DND-41 (cell line): ENCODE data around the gene B3GNT8.
A peak's percentile ranks its signal among the peaks of the same experiment; 100 is the strongest.
"Not testable (repeated sequence)": the region's sequence is repeated elsewhere in the genome, so short reads cannot be mapped to it uniquely, and the experiment has no call there.

Source experiments
- ATAC-seq: fragments of 200-7000 bp; cut with Tn5 transposase; 3 replicates; pipeline ENCODE4 v1.9.1; 2021; ENCODE audit warnings: low read depth; ENCODE audit not compliant: insufficient read depth
- DNase-seq: peaks from one replicate; pipeline ENCODE4 v3.0.0-alpha.2; 2020
- H2AFZ ChIP-seq: 2 replicates; pipeline ENCODE4 v1.6.0; 2012; ENCODE audit warnings: low read depth, low read length
- H3K27ac ChIP-seq: 2 replicates; pipeline ENCODE4 v1.5.1; 2012; ENCODE audit warnings: low read length, inconsistent platforms
- H3K27me3 ChIP-seq: fragments of 200-600 bp; sonication (generic); 2 replicates; pipeline ENCODE4 v1.6.0; 2012; ENCODE audit warnings: low read length, mild to moderate bottlenecking, inconsistent platforms; ENCODE audit not compliant: insufficient read depth, poor library complexity
- H3K36me3 ChIP-seq: 2 replicates; pipeline ENCODE4 v1.5.1; 2012; ENCODE audit warnings: low read length, inconsistent platforms; ENCODE audit not compliant: insufficient read depth
- H3K4me1 ChIP-seq: 2 replicates; pipeline ENCODE4 v1.5.1; 2012; ENCODE audit warnings: mild to moderate bottlenecking, low read length; ENCODE audit not compliant: insufficient read depth
- H3K4me2 ChIP-seq: 2 replicates; pipeline ENCODE4 v1.6.0; 2012; ENCODE audit warnings: mild to moderate bottlenecking, moderate library complexity, low read length, inconsistent platforms; ENCODE audit not compliant: insufficient read depth
- H3K4me3 ChIP-seq, 2 experiments: fragments of 200-600 bp in 1 of 2; shearing (Covaris generic) in 1 of 2; 2 replicates each; pipeline ENCODE4 v1.5.1; 2012 to 2016; ENCODE audit warnings: inconsistent platforms in 2 of 2, low read length in 2 of 2, mild to moderate bottlenecking in 2 of 2, low read depth in 1 of 2, moderate library complexity in 1 of 2
- H3K79me2 ChIP-seq: 2 replicates; pipeline ENCODE4 v1.6.0; 2012; ENCODE audit warnings: low read length, inconsistent platforms; ENCODE audit not compliant: insufficient read depth
- H3K9ac ChIP-seq: 2 replicates; pipeline ENCODE4 v1.6.0; 2012; ENCODE audit warnings: low read depth, mild to moderate bottlenecking, inconsistent platforms, low read length, moderate library complexity
- H3K9me3 ChIP-seq: 2 replicates; pipeline ENCODE4 v1.5.1; 2012; ENCODE audit warnings: low read length, moderate library complexity, mild to moderate bottlenecking, inconsistent platforms; ENCODE audit not compliant: insufficient read depth, severe bottlenecking
- H4K20me1 ChIP-seq: 2 replicates; pipeline ENCODE4 v1.6.0; 2012; ENCODE audit warnings: low read length; ENCODE audit not compliant: insufficient read depth
- EZH2 ChIP-seq: IDR thresholded peaks from 3 replicates; pipeline ENCODE4 v1.6.1; 2012; ENCODE audit warnings: borderline replicate concordance, low read depth, mild to moderate bottlenecking, moderate library complexity, low read length, inconsistent platforms; ENCODE audit not compliant: severe bottlenecking
- TF ChIP-seq, protein P1 (sequence below): IDR thresholded peaks from 2 replicates; pipeline ENCODE4 v1.5.1; 2012; ENCODE audit warnings: borderline replicate concordance, low read length, moderate library complexity, mild to moderate bottlenecking; ENCODE audit not compliant: poor library complexity, severe bottlenecking; ENCODE audit errors: extremely low read depth

The B3GNT8 gene, protein sequence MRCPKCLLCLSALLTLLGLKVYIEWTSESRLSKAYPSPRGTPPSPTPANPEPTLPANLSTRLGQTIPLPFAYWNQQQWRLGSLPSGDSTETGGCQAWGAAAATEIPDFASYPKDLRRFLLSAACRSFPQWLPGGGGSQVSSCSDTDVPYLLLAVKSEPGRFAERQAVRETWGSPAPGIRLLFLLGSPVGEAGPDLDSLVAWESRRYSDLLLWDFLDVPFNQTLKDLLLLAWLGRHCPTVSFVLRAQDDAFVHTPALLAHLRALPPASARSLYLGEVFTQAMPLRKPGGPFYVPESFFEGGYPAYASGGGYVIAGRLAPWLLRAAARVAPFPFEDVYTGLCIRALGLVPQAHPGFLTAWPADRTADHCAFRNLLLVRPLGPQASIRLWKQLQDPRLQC

DNA sequence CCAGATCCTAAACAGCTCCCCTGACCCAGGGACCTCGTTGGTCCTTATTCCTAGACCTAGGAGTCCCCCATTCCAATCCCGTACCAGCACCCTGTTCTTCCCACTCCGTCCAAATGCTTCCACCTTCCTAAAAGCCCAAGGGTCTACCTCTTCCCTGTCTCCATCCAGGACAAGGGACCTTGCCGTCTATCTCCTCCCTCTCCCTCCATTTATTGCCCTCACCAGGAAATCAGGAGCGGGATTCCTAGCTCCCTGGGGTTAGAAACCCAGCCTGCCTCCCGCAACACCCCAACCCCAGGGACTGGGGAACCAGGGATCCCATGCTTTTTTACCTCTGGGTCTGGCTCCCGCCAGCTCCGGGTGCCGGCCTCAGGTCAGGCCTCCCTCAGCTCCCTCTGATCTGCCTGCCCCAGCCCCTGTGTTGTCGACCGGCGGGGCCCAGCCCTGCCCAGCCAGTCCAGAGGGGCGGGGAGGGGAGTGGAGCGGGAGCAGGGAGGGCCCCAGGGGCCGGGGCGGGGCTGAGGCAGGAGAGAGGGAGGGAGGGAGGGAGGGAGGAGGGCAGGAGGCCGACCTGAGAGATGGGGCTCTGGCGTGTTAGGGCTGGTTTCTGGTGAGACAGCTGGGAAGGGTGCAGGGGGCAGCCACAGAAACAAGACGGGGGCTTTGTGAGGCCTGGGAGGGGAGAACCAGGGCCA lies at the start of gene B3GNT8:
Gene B3GNT8 (minus strand): TSS at position 423 of the 695 bp plus-strand sequence. CDS start 596 bp downstream, outside the sequence.
- Histone ChIP-seq H2AFZ (no peak within 1 kb of the TSS), H3K4me1 (no peaks in the 10 kb centered on the region), H3K4me3 (no peak within 1 kb of the TSS), H3K79me2 (no peaks in the 10 kb centered on the region), H3K9me3 (no peaks in the 10 kb centered on the region), H4K20me1 (peaks cover 4% of the 10 kb centered on the region; the same call in 1 of the 2 replicates), H3K9ac (no peak within 1 kb of the TSS), H3K4me2 (no peak within 1 kb of the TSS), H3K36me3 (peaks cover 50% of the 10 kb centered on the region), H3K27ac (no peak within 1 kb of the TSS), H3K27me3 (no peaks in the 10 kb centered on the region)
- ATAC-seq (peak; percentile 59), DNase-seq (peak; percentile 51)
- no peak for TF ChIP-seq EZH2
- TF ChIP-seq, protein P1, sequence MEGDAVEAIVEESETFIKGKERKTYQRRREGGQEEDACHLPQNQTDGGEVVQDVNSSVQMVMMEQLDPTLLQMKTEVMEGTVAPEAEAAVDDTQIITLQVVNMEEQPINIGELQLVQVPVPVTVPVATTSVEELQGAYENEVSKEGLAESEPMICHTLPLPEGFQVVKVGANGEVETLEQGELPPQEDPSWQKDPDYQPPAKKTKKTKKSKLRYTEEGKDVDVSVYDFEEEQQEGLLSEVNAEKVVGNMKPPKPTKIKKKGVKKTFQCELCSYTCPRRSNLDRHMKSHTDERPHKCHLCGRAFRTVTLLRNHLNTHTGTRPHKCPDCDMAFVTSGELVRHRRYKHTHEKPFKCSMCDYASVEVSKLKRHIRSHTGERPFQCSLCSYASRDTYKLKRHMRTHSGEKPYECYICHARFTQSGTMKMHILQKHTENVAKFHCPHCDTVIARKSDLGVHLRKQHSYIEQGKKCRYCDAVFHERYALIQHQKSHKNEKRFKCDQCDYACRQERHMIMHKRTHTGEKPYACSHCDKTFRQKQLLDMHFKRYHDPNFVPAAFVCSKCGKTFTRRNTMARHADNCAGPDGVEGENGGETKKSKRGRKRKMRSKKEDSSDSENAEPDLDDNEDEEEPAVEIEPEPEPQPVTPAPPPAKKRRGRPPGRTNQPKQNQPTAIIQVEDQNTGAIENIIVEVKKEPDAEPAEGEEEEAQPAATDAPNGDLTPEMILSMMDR: no peak

DNA sequence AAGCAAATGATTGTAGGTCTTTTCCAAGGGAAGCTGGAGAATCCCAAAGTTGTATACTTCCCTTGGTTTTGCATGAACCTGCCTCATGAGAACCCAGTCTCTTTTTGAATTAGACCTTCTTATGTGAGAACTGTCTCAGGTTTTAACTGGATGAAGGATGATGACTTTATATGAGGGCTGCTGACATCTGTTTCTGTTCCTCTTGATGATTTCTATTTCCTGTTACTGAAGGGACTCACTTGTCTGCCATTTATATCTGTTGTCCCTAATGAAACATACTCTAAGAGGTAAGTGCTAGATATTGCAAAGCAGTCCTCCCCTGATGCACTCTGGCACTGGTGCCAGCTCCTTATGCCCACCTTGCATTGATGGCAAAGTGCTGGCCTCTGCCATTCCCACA lies 49.4 kb upstream of the B3GNT8 start:
- H3K4me2 ChIP-seq: no peak overlapping the region
- H3K27me3 ChIP-seq: peaks cover 14% of the 10 kb centered on the region
- ATAC-seq: no peak

DNA sequence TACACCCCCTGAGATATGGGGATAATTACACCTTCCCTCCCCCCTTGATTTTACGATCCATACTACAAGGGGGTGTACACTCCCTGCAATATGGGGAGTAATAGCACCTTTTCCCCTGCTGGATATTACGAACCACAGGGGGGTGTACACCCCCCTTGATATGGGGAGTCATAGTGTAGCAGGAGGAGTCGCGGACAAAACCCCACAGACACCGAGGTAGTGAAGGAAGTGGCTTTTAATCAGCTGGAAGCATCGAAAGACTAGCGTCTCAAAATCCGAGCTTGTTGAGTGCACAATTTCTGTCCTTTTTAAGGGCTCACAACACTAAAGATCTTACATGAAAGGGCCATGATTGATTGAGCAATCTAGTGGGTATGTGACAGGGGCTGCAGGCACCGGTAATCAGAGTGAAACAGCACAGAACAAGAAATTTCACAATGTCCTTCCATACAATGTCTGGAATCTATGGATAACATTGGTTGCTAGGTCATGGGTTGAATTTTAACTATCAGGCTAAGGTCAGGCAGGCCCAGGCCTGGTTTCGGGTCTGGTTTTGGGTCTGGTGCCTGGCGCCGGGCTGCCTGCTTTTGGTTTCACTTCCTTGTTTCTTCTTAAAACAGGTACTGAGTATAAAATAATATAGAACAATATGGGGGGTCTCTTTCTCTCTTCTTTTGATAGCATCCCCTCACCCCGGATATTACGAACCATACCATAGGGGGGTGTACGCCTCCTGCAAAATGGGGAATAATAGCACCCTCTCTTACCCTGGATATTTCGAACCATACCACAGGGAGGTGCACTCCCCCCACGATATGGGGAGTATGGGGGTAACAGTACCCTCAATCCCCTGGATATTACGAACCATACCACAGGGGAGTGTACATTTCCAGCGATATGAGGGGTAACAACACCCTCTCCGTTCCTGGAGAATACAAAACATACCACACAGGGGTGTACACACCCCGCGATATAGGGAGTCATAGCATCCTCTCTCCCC lies 36.4 kb upstream of the B3GNT8 start:
- not testable (repeated sequence) for H2AFZ ChIP-seq, H3K27me3 ChIP-seq, DNase-seq, H3K9me3 ChIP-seq, H3K27ac ChIP-seq, H3K4me1 ChIP-seq, H3K9ac ChIP-seq, H3K36me3 ChIP-seq, H3K79me2 ChIP-seq, ATAC-seq, H3K4me3 ChIP-seq, H4K20me1 ChIP-seq, H3K4me2 ChIP-seq

More for the DNA sequence above, 49.4 kb upstream of the B3GNT8 start:
- Histone ChIP-seq H3K79me2 (no peaks in the 10 kb centered on the region), H3K4me1 (no peaks in the 10 kb centered on the region), H2AFZ (no peak overlapping the region), H3K27ac (no peak overlapping the region), H3K9ac (no peak overlapping the region), H3K4me3 (no peak overlapping the region), H3K9me3 (no peaks in the 10 kb centered on the region), H4K20me1 (no peaks in the 10 kb centered on the region; the same call in 1 of the 2 replicates), H3K36me3 (no peaks in the 10 kb centered on the region)
- no peak for TF ChIP-seq EZH2
- TF ChIP-seq, protein P1: no peak
- no peak for DNase-seq
